ENCODE data around the gene NEUROG1.

DNA sequence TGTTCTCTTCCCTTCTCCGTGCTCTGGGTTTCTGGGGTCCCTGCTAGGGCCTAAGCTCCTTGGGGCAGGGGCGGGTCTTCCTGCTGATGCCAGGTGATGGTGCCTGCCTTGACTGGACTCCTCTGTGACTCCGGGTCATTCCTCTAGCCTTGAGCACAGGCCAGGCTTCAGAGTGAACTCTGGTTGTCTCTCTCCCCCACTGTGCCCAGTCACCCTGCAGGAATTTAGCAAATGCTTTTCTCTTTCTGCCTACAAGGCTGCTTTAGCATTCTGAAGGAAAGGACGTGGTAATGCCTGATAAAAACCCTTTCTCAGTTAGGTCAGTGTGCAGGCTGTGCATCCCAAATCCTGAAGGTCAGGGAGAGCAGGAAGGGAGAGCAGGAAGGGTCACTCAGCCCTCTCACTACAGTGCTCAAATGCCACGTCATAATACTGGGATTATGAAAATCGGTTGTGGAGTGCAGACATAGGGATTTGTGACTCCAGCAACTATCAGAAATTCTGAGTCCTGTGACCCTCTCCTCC, 40.4 kb upstream of the NEUROG1 start:
- TF ChIP-seq POLR2AphosphoS5 (IDR thresholded peaks at IDR 0.05; ENCODE audit: insufficient read depth in 1 of 2, low read depth in 1 of 2), result no peak
- no peak for TF ChIP-seq CTCF (IDR thresholded peaks at IDR 0.05)
- TF ChIP-seq POLR2A (IDR thresholded peaks at IDR 0.05), result no peak
